Suprapubic skin (tissue), 4 donors: Measurements from ENCODE around the gene WWTR1. TPM values are rescaled to one million over a fixed set of nuclear protein-coding genes. Genes with fewer than 3 reads are reported as not detected.

Experiments used
- DNase-seq, 2 donors: peaks; one replicate each; pipeline ENCODE4 v3.0.0-alpha.2; 2019; ENCODE audit warnings: low spot score in 2 of 2
- H3K27ac ChIP-seq: fragments of 200-600 bp; sonication (generic); one replicate; pipeline ENCODE4 v1.5.1; 2019
- H3K27me3 ChIP-seq: fragments of 200-600 bp; sonication (generic); one replicate; pipeline ENCODE4 v1.5.1; 2019
- H3K36me3 ChIP-seq: fragments of 200-600 bp; sonication (generic); one replicate; pipeline ENCODE4 v1.5.1; 2019
- H3K4me1 ChIP-seq: fragments of 200-600 bp; sonication (generic); one replicate; pipeline ENCODE4 v1.5.1; 2019
- H3K4me3 ChIP-seq: fragments of 200-600 bp; sonication (generic); one replicate; pipeline ENCODE4 v1.5.1; 2019; ENCODE audit warnings: mild to moderate bottlenecking
- H3K9me3 ChIP-seq: fragments of 200-600 bp; sonication (generic); one replicate; pipeline ENCODE4 v1.5.1; 2019
- EP300 ChIP-seq: sonication (generic); formaldehyde crosslinking; IDR thresholded peaks from one replicate; pipeline ENCODE4 v1.6.1; 2017; ENCODE audit warnings: antibody characterized with exemption
- POLR2A ChIP-seq, 2 donors: fragments of 450-650 bp; IDR thresholded peaks; one replicate each; pipeline ENCODE4 v1.6.1; 2017; ENCODE audit warnings: antibody characterized with exemption in 2 of 2, mild to moderate bottlenecking in 2 of 2, moderate library complexity in 2 of 2
- POLR2AphosphoS5 ChIP-seq, 3 donors: sonication (generic); formaldehyde crosslinking; IDR thresholded peaks; one replicate each; pipeline ENCODE4 v1.6.1; 2017; ENCODE audit warnings: antibody characterized with exemption in 3 of 3
- WGBS: methylation state at CpG from one replicate; pipeline ENCODE4 v1.1.5; 2018; 5-methylcytosine and 5-hydroxymethylcytosine counted together
- total RNA-seq, 4 donors: library from RNA; depleted of rRNA; stranded (reverse); fragments of >200 nt; gene quantifications; one replicate each; pipeline ENCODE4 v1.1.0, GENCODE V29; 2016
- TF ChIP-seq, protein P1 (sequence below), 2 donors: fragments of 200-600 bp in 1 of 2; fragments of 450-650 bp in 1 of 2; sonication (generic) in 1 of 2; IDR thresholded peaks; one replicate each; pipeline ENCODE4 v1.5.1; 2016 to 2019; ENCODE audit warnings: antibody characterized with exemption in 2 of 2, mild to moderate bottlenecking in 1 of 2, moderate library complexity in 1 of 2

The WWTR1 gene
- total RNA-seq, 4 donors from 2014 or later = 33.0 to 68.9 (median 52.1) TPM

DNA sequence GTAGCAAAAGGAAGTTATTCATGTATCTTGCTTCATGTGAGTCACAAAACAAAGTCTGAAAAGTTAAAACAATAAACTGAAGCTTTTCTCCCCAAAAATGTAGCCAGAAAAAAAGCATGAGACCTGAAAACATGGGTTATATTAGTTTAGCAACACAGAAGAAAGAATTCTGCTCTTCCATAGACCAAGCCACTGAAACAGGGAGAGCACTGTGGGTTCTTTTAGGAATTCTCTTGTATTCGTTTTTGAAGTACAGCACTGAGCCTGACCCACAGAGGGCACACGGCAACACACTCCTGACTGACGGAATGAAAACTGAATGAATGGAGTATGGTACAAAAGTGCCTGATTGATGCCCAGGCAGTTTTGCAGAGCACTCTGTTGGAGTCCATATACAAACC is 116.7 kb downstream of the WWTR1 start:
- Histone ChIP-seq H3K9me3 (no peaks in the 10 kb centered on the region), H3K4me3 (no peak overlapping the region), H3K27me3 (no peaks in the 10 kb centered on the region), H3K4me1 (peaks cover 28% of the 10 kb centered on the region), H3K27ac (no peak overlapping the region), H3K36me3 (peaks cover 15% of the 10 kb centered on the region)
- 72% methylated on average over 3 of the region's 3 CpGs for WGBS
- no peak for TF ChIP-seq POLR2A (IDR thresholded peaks at IDR 0.05)
- TF ChIP-seq EP300 = no peak
- TF ChIP-seq, protein P1, sequence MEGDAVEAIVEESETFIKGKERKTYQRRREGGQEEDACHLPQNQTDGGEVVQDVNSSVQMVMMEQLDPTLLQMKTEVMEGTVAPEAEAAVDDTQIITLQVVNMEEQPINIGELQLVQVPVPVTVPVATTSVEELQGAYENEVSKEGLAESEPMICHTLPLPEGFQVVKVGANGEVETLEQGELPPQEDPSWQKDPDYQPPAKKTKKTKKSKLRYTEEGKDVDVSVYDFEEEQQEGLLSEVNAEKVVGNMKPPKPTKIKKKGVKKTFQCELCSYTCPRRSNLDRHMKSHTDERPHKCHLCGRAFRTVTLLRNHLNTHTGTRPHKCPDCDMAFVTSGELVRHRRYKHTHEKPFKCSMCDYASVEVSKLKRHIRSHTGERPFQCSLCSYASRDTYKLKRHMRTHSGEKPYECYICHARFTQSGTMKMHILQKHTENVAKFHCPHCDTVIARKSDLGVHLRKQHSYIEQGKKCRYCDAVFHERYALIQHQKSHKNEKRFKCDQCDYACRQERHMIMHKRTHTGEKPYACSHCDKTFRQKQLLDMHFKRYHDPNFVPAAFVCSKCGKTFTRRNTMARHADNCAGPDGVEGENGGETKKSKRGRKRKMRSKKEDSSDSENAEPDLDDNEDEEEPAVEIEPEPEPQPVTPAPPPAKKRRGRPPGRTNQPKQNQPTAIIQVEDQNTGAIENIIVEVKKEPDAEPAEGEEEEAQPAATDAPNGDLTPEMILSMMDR (IDR thresholded peaks at IDR 0.05) = no peak
- TF ChIP-seq POLR2AphosphoS5 (IDR thresholded peaks at IDR 0.05) = no peak
- no peak for DNase-seq

DNA sequence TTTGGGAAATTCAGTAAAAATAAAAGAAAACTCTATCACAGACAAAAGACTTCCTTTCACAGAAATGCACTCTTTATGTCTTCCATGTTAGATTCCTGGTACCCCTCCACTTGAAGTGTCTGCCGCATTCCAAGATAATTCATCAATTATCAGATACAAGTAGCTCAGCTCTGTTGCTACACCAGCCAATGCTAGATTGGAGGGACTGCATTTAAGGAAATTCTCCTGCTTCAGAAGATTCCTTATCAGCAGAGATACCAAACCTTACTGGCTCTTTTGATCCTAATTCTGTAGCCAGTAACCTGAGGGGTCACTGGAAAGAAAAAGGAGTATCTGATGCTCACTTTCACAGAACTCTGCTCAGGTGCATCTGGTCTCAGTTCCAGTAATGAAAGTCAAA is 119.5 kb downstream of the WWTR1 start:
- no peak for TF ChIP-seq POLR2AphosphoS5 (IDR thresholded peaks at IDR 0.05)
- TF ChIP-seq, protein P1 (IDR thresholded peaks at IDR 0.05) = no peak
- no peak for TF ChIP-seq EP300
- TF ChIP-seq POLR2A (IDR thresholded peaks at IDR 0.05) = no peak
- Histone ChIP-seq H3K27ac (no peak overlapping the region), H3K4me3 (no peak overlapping the region), H3K36me3 (peaks cover 15% of the 10 kb centered on the region), H3K9me3 (no peaks in the 10 kb centered on the region), H3K4me1 (peaks cover 40% of the 10 kb centered on the region), H3K27me3 (no peaks in the 10 kb centered on the region)
- 89% methylated on average over 1 of the region's 1 CpG for WGBS
- DNase-seq = no peak

DNA sequence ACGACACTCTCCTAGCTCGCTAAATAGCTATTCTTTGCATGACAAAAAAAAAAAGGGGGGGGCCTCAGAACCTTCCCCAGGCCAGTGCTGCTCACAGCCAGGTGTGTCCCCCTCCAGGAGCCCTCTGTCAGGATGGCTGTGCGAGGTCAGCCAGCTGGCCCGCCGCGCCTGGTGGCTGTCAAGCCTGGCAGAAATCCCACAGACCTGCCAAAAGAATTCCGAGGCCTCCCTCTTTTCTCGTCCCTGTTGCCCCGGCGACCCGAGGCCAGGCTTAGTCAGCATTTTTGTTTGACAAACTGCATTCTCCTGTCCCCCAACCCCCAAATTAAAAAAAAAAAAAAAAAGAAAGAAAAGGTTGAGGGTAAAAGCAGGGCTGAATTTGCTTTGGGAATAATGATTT is 121.4 kb downstream of the WWTR1 start:
- H3K4me3 ChIP-seq = no peak overlapping the region
- DNase-seq = peak in 1 of 2 donors; percentile 71
- H3K27ac ChIP-seq = peak overlapping the region; percentile 51
- 38% methylated on average over 11 of the region's 11 CpGs for WGBS
- H3K36me3 ChIP-seq = peaks cover 4% of the 10 kb centered on the region
- H3K9me3 ChIP-seq = no peaks in the 10 kb centered on the region
- peaks cover 47% of the 10 kb centered on the region for H3K4me1 ChIP-seq
- no peaks in the 10 kb centered on the region for H3K27me3 ChIP-seq
- TF ChIP-seq POLR2AphosphoS5 (IDR thresholded peaks at IDR 0.05) (no peak), POLR2A (IDR thresholded peaks at IDR 0.05) (no peak), EP300 (no peak)
- TF ChIP-seq, protein P1 (IDR thresholded peaks at IDR 0.05) = no peak

DNA sequence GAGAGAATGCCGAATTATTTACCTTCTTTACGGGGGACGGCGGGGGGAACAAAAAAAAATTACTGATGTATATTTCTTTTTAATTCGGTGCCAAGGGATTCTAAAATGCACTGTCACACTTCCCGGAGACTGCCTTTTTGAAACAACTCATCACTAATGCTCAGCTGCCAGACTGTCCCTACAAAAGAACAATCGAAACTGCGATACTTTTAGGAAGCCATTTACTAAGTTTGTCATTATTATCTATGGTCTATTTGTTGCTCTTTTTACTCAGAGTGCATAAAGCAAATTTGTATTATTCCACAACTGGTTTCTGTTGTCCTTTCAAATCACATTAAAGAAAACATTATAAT is 122.5 kb downstream of the WWTR1 start:
- DNase-seq = no peak
- H3K27me3 ChIP-seq = no peaks in the 10 kb centered on the region
- H3K27ac ChIP-seq = peak overlapping the region; percentile 51
- H3K4me3 ChIP-seq = peak overlapping the region; percentile 17
- peaks cover 47% of the 10 kb centered on the region for H3K4me1 ChIP-seq
- TF ChIP-seq, protein P1 (IDR thresholded peaks at IDR 0.05) = no peak
- no peak for TF ChIP-seq POLR2A (IDR thresholded peaks at IDR 0.05)
- no peak for TF ChIP-seq POLR2AphosphoS5 (IDR thresholded peaks at IDR 0.05)
- no peaks in the 10 kb centered on the region for H3K9me3 ChIP-seq
- WGBS = 18% methylated on average over 8 of the region's 8 CpGs
- no peaks in the 10 kb centered on the region for H3K36me3 ChIP-seq

DNA sequence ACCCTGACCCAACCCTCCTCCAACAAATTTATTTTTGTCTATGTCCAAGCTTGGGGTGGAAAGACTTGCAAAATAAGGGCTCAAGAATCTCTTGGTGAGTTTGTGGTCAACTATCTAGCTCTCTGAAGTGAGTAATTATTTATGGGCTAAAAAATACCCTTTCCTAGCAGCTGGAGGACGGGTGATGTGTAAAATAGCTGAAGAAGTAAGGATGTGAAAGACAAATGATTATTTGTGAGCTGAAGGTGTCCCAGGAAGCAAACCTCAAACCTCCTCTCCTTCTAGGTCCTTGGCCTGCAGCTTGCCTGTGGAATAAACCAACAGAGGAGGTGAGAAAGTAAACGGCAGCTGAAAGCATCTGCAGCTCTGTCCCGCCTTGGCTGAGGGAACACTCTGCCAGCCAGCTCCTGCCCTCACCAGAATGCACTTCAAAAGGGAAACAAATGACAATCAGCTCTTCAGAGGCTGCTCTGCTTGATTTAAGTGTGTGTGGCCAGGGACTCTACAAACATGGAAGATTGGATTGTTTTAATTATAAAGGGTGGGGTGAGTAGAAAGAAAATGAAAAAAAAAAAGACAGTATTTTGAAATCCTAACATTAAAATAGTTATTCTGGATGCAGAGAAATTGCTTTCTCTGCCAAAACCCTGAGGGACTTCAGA is 123.0 kb downstream of the WWTR1 start:
- Histone ChIP-seq H3K4me1 (peaks cover 42% of the 10 kb centered on the region), H3K36me3 (no peaks in the 10 kb centered on the region), H3K27ac (peak overlapping the region; percentile 51), H3K4me3 (peak overlapping the region; percentile 17), H3K9me3 (no peaks in the 10 kb centered on the region), H3K27me3 (no peaks in the 10 kb centered on the region)
- 21% methylated on average over 3 of the region's 3 CpGs for WGBS
- TF ChIP-seq POLR2A (IDR thresholded peaks at IDR 0.05) (no peak), EP300 (no peak), POLR2AphosphoS5 (IDR thresholded peaks at IDR 0.05) (no peak)
- TF ChIP-seq, protein P1 (IDR thresholded peaks at IDR 0.05) = no peak
- no peak for DNase-seq
